Right cardiac atrium (tissue), 5 donors: ENCODE results near the gene PRKN. TPM values are rescaled to one million over a fixed set of nuclear protein-coding genes. Genes with fewer than 3 reads are reported as not detected.

ENCODE experiments used
- ATAC-seq, 2 donors: fragments of 200-7000 bp; cut with Tn5 transposase; one replicate each; pipeline versions ENCODE4 v1.8.0 to v1.9.1; 2020; ENCODE audit warnings: moderate library complexity in 2 of 2, mild to moderate bottlenecking in 1 of 2
- DNase-seq, 3 donors: peaks; one replicate each; pipeline ENCODE4 v3.0.0-alpha.2; 2020
- H3K27ac ChIP-seq: one replicate; pipeline ENCODE4 v1.5.1; 2013; ENCODE audit warnings: mild to moderate bottlenecking, low read length, control low read depth, moderate library complexity
- H3K27me3 ChIP-seq: one replicate; pipeline ENCODE4 v1.6.1; 2013; ENCODE audit not compliant: control insufficient read depth, insufficient read depth
- H3K4me1 ChIP-seq: one replicate; pipeline ENCODE4 v1.6.1; 2013; ENCODE audit warnings: low read length; ENCODE audit not compliant: control insufficient read depth, insufficient read depth
- H3K4me3 ChIP-seq: one replicate; pipeline ENCODE4 v1.5.1; 2013; ENCODE audit warnings: low read length, control low read depth
- H3K9me3 ChIP-seq: one replicate; pipeline ENCODE4 v1.6.1; 2013; ENCODE audit warnings: low read length; ENCODE audit not compliant: control insufficient read depth
- WGBS: extraction: QIAGEN DNeasy Blood & Tissue Kit; methylation state at CpG from one replicate; pipeline ENCODE4 v1.1.7; 2013; 5-methylcytosine and 5-hydroxymethylcytosine counted together
- intact Hi-C, 4 donors: fragments of 100-400 bp; cut with DNase I; formaldehyde crosslinking; loops; one replicate each; pipeline versions ENCODE4 v1.11.0 to v1.14.0; 2022 to 2023
- long read RNA-seq, 4 donors: library from polyadenylated mRNA; unstranded; transcript quantifications; one replicate each; pipeline ENCODE4 v2.0.0, GENCODE V29; 2020 to 2021
- polyA plus RNA-seq: library from polyadenylated mRNA; stranded (reverse); fragments of 200-250 nt; gene quantifications from one replicate; pipeline ENCODE4 v1.2.3, GENCODE V29; 2013
- total RNA-seq, 4 donors: library from RNA; stranded (reverse); fragmentation: NEBNext Ultra II Directional; extraction: Animal tissue kit (Norgen Biotek cat#: 25700); gene quantifications; one replicate each; pipeline ENCODE4 v1.2.1, GENCODE V29; 2021
- donor health status: healthy with polysubstance abuse.
- donor health status: DM: no; HTN: yes; CAD: no.
- donor health status: DM: no; HTN: no; CAD: no.
- donor health status: DM: no; HTN: yes; CAD: no; lungs with severe emphysema.
- donor health status: DM: yes; HTN: yes; CAD: no.

PRKN gene
- total RNA-seq = 10 to 100 TPM; 20.2 to 33.0 (median 24.9) TPM
- 9.6 TPM for polyA plus RNA-seq
- long read RNA-seq, donor 1, partial matches to known transcripts = 16 of 28 reads
- long read RNA-seq, donor 1, other reads (novel, unspliced or antisense) = 12 of 28 reads
- long read RNA-seq, donor 2, partial matches to known transcripts = 1 of 5 reads
- long read RNA-seq, donor 2, other reads (novel, unspliced or antisense) = 4 of 5 reads
- long read RNA-seq, donor 3, partial matches to known transcripts = 1 of 53 reads
- long read RNA-seq, donor 3, other reads (novel, unspliced or antisense) = 52 of 53 reads
- long read RNA-seq, donor 4, partial matches to known transcripts = 0 of 4 reads
- long read RNA-seq, donor 4, other reads (novel, unspliced or antisense) = 4 of 4 reads

GRCh38 chr6:162727322-162728182, at the start of gene PRKN, which contains the start of gene PACRG:
TSS of gene PRKN (minus strand) at chr6:162727766.
TSS of gene PACRG (plus strand) at chr6:162727974.
- intact Hi-C loops = loop anchor here in 1 of 4 donors (10.0 kb wide), 1 partner anchor 283 kb away; no protein-coding TSS in a partner anchor
- peak within 1 kb of the TSS; percentile 72 for H3K27ac ChIP-seq
- peak within 1 kb of the TSS; percentile 65 for H3K4me3 ChIP-seq
- DNase-seq (peak; percentile 99 to 100 (median 100)), ATAC-seq (peak; percentile 100)
- H3K9me3 ChIP-seq = no peaks in the 10 kb centered on the region
- WGBS = under 1% methylated on average over 84 of the region's 84 CpGs
- H3K4me1 ChIP-seq = no peaks in the 10 kb centered on the region
- no peaks in the 10 kb centered on the region for H3K27me3 ChIP-seq

GRCh38 chr6:162777091-162777490, 49.5 kb upstream of the PRKN start:
- Histone ChIP-seq H3K4me3 (no peak overlapping the region), H3K27me3 (no peaks in the 10 kb centered on the region), H3K27ac (no peak overlapping the region), H3K4me1 (no peaks in the 10 kb centered on the region), H3K9me3 (no peaks in the 10 kb centered on the region)
- DNase-seq (peak in 2 of 3 donors; percentile 24 to 36), ATAC-seq (peak in 1 of 2 donors; percentile 75)
- 59% methylated on average over 7 of the region's 7 CpGs for WGBS
- intact Hi-C loops = no loop called here

DNA sequence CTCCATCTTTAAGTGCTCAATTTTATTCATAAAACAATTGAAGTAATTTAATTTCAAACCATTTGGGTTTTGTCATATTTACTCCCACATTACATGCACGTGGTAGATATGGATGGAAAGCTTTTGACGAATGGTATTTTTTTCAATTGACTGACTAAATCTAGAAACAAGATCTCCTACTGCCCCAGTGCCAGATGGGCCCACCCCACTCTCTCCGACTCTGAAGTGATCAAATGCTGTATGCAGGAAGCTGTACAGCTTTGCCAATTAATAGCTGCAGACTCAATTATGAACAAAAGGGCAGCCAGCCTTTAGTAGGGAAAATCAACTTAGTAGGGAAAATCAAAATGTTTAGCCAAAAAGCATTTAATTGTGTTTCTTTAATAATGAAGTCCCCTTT, 46.4 kb upstream of the PRKN start:
- intact Hi-C loops = no loop called here

GRCh38 chr6:162772466-162772865, 44.9 kb upstream of the PRKN start:
- no peak overlapping the region for H3K4me3 ChIP-seq
- no peak for ATAC-seq
- no peaks in the 10 kb centered on the region for H3K9me3 ChIP-seq
- no peaks in the 10 kb centered on the region for H3K27me3 ChIP-seq
- no peak overlapping the region for H3K27ac ChIP-seq
- no peak for DNase-seq
- intact Hi-C loops = no loop called here
- H3K4me1 ChIP-seq = no peaks in the 10 kb centered on the region

More for the DNA sequence above, 46.4 kb upstream of the PRKN start:
- ATAC-seq (no peak), DNase-seq (no peak)
- 74% methylated on average over 3 of the region's 3 CpGs for WGBS
- Histone ChIP-seq H3K27ac (no peak overlapping the region), H3K4me3 (no peak overlapping the region), H3K9me3 (no peaks in the 10 kb centered on the region), H3K27me3 (no peaks in the 10 kb centered on the region), H3K4me1 (no peaks in the 10 kb centered on the region)

GRCh38 chr6:162770955-162771354, 43.4 kb upstream of the PRKN start:
- intact Hi-C loops = no loop called here
- no peaks in the 10 kb centered on the region for H3K4me1 ChIP-seq
- no peaks in the 10 kb centered on the region for H3K27me3 ChIP-seq
- no peak for ATAC-seq
- H3K27ac ChIP-seq = no peak overlapping the region
- H3K9me3 ChIP-seq = no peaks in the 10 kb centered on the region
- DNase-seq = no peak
- no peak overlapping the region for H3K4me3 ChIP-seq
- 94% methylated on average over 1 of the region's 1 CpG for WGBS

DNA sequence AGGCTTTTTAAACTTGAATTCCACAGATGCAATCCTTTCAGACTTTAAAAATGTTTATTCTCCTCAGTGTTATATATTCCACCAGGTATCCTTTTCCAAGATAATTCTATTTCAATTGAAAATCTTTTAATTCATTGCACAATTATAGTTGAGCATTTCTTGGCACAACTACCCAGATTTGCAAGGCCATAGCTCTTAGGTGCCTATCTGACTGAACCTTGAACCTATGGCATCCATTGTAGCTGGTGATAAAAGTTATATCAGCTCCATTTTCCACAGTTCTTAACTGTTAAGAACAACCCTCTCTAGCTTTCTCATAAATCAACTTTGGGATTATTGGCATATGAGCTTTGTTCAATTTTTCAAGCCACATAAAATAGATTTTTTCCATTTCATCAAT, 42.6 kb upstream of the PRKN start:
- H3K27ac ChIP-seq = no peak overlapping the region
- DNase-seq (no peak), ATAC-seq (no peak)
- no peaks in the 10 kb centered on the region for H3K9me3 ChIP-seq
- H3K4me3 ChIP-seq = no peak overlapping the region
- intact Hi-C loops = no loop called here
- no peaks in the 10 kb centered on the region for H3K4me1 ChIP-seq
- H3K27me3 ChIP-seq = no peaks in the 10 kb centered on the region

DNA sequence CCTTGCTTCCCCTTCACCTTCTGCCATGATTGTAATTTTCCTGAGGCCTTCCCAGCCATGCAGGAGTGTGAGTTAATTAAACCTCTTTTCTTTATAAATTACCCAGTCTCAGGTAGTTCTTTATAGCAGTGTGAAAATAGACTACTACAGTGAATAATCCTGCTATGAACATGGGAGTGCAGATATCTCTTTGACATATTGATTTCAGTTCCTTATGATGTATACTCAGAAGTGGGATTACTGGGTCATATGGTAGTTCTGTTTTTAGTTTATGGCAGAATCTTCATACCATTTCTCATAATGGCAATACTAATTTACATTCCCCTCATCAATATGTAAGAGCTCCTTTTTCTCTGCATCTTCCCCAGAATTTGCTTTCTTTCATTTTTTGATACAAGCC, 26.2 kb upstream of the PRKN start:
- intact Hi-C loops = no loop called here
- DNase-seq (no peak), ATAC-seq (no peak)
- H3K4me1 ChIP-seq = no peaks in the 10 kb centered on the region
- no peak overlapping the region for H3K27ac ChIP-seq
- H3K27me3 ChIP-seq = no peaks in the 10 kb centered on the region
- H3K4me3 ChIP-seq = no peak overlapping the region
- H3K9me3 ChIP-seq = no peaks in the 10 kb centered on the region

DNA sequence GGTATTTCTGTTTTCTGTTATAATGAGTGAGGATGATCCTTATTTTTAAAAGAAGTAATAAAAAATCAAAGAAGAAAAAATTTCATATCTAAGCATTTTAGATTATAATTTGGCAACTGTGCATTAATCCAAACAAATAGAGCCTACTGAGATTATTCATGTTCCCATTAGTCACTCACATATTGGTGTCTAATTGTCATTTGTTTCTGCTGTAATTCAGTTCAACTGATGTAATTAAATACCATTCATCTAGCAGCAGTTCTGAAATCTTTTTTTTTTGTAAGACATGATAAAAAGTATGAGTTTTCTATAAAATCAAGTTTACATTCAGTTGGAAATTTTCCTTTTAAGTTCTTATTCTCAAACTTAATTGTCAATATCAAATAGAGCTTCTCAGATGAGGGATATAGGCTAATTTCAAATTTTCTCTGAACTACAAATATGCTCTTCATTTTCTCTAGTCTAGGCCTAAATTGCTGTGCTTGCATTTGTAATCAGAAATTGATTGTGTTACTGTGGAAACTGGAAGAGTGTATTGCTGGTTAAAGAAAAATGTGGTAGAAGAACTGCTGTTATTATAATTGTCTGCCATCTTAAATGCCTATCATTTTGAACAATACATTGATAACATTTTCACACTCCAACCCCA, 23.8 kb upstream of the PRKN start:
- Histone ChIP-seq H3K4me1 (no peaks in the 10 kb centered on the region), H3K9me3 (no peaks in the 10 kb centered on the region), H3K27me3 (no peaks in the 10 kb centered on the region), H3K27ac (no peak overlapping the region), H3K4me3 (no peak overlapping the region)
- ATAC-seq = no peak
- intact Hi-C loops = no loop called here
- DNase-seq = no peak

- WGBS = 67% methylated on average over 3 of the region's 3 CpGs
- Histone ChIP-seq H3K9me3 (no peaks in the 10 kb centered on the region), H3K27ac (no peak overlapping the region), H3K4me3 (no peak overlapping the region), H3K27me3 (no peaks in the 10 kb centered on the region), H3K4me1 (no peaks in the 10 kb centered on the region)
- DNase-seq = no peak
- no peak for ATAC-seq
- intact Hi-C loops = no loop called here
Measured at GRCh38 chr6:162750776-162751175, 23.2 kb upstream of the PRKN start.

- WGBS = 17% methylated on average over 1 of the region's 1 CpG
- ATAC-seq (peak in 1 of 2 donors; percentile 40), DNase-seq (no peak)
- Histone ChIP-seq H3K27me3 (no peaks in the 10 kb centered on the region), H3K4me3 (no peak overlapping the region), H3K9me3 (no peaks in the 10 kb centered on the region), H3K27ac (no peak overlapping the region), H3K4me1 (no peaks in the 10 kb centered on the region)
- intact Hi-C loops = loop anchor here in 2 of 4 donors (10.0 kb wide), 2 partner anchors 292 to 562 kb away; no protein-coding TSS in a partner anchor
Measured at GRCh38 chr6:162736961-162737360, 9.4 kb upstream of the PRKN start.

DNA sequence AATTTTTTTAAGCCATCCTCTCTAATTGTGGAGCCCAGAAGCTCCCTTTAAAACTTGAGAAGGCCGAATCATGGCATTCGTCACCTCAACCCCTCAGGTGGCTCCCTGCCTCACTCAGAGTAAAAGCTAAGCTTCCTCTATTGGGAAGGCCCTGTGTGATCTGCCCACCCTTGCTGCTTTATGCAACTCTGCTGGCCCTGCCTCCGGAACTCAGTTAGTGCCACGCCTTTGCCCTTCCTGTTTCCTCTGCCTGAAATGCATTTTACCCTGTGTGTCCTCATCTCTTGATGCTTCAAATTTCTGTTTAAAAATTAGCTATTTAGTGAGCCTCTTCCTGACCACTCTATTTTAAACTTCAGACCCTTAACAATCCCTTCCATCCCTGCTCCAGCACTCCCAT, 5.9 kb upstream of the PRKN start:
- peak in 2 of 3 donors; percentile 14 to 62 for DNase-seq
- Histone ChIP-seq H3K27me3 (no peaks in the 10 kb centered on the region), H3K27ac (no peak overlapping the region), H3K9me3 (no peaks in the 10 kb centered on the region), H3K4me1 (no peaks in the 10 kb centered on the region), H3K4me3 (no peak overlapping the region)
- intact Hi-C loops = loop anchor here in 2 of 4 donors (10.0 kb wide), 2 partner anchors 289 to 559 kb away; no protein-coding TSS in a partner anchor
- ATAC-seq = peak; percentile 26 to 65
- 74% methylated on average over 4 of the region's 4 CpGs for WGBS
